ENCODE measurements around the gene ATF3.

The ATF3 gene

GRCh38 chr1:212614453-212615200 lies 6.1 kb downstream of the ATF3 start:
- Histone ChIP-seq H3K4me3 (ENCODE audit: low read length) (no peak overlapping the region), H3K27ac (ENCODE audit: low read depth, low read length) (no peak overlapping the region), H3K9ac (ENCODE audit: low read length) (no peak overlapping the region), H3K36me3 (ENCODE audit: control insufficient read depth, insufficient read depth, low read length) (peaks cover 23% of the 10 kb centered on the region), H3K4me1 (ENCODE audit: control insufficient read depth, insufficient read depth, low read length) (peaks cover 12% of the 10 kb centered on the region), H3K27me3 (ENCODE audit: control insufficient read depth, insufficient read depth, low read length) (no peaks in the 10 kb centered on the region)

DNA sequence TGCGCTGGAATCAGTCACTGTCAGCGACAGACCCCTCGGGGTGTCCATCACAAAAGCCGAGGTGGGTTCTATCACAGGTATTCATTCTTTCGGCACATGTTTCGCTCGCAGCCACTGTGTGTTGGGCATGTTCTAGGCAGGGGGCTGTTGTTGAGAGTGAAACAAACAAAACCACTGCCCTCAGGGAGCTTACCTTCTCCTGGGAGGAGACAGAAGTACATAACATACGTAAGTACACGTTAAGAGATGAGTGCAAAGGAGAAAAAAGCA lies 6.6 kb downstream of the ATF3 start:
- H3K4me1 ChIP-seq (ENCODE audit: control insufficient read depth, insufficient read depth, low read length), result peaks cover 8% of the 10 kb centered on the region
- H3K27me3 ChIP-seq (ENCODE audit: control insufficient read depth, insufficient read depth, low read length), result no peaks in the 10 kb centered on the region
- H3K4me3 ChIP-seq (ENCODE audit: low read length), result no peak overlapping the region
- H3K36me3 ChIP-seq (ENCODE audit: control insufficient read depth, insufficient read depth, low read length), result peaks cover 23% of the 10 kb centered on the region
- no peak overlapping the region for H3K9ac ChIP-seq (ENCODE audit: low read length)
- H3K27ac ChIP-seq (ENCODE audit: low read depth, low read length), result no peak overlapping the region

- H3K9ac ChIP-seq (ENCODE audit: low read length), result no peak overlapping the region
- H3K27me3 ChIP-seq (ENCODE audit: control insufficient read depth, insufficient read depth, low read length), result no peaks in the 10 kb centered on the region
- no peak overlapping the region for H3K4me3 ChIP-seq (ENCODE audit: low read length)
- no peaks in the 10 kb centered on the region for H3K4me1 ChIP-seq (ENCODE audit: control insufficient read depth, insufficient read depth, low read length)
- H3K27ac ChIP-seq (ENCODE audit: low read depth, low read length), result no peak overlapping the region
- peaks cover 23% of the 10 kb centered on the region for H3K36me3 ChIP-seq (ENCODE audit: control insufficient read depth, insufficient read depth, low read length)
Observed at GRCh38 chr1:212618466-212619210, 10.1 kb downstream of the ATF3 start.

- Histone ChIP-seq H3K27ac (ENCODE audit: low read depth, low read length) (no peak overlapping the region), H3K4me1 (ENCODE audit: control insufficient read depth, insufficient read depth, low read length) (no peaks in the 10 kb centered on the region), H3K27me3 (ENCODE audit: control insufficient read depth, insufficient read depth, low read length) (no peaks in the 10 kb centered on the region), H3K4me3 (ENCODE audit: low read length) (no peak overlapping the region), H3K9ac (ENCODE audit: low read length) (no peak overlapping the region), H3K36me3 (ENCODE audit: control insufficient read depth, insufficient read depth, low read length) (peaks cover 23% of the 10 kb centered on the region)
Observed at GRCh38 chr1:212620293-212620692, 11.7 kb downstream of the ATF3 start.

DNA sequence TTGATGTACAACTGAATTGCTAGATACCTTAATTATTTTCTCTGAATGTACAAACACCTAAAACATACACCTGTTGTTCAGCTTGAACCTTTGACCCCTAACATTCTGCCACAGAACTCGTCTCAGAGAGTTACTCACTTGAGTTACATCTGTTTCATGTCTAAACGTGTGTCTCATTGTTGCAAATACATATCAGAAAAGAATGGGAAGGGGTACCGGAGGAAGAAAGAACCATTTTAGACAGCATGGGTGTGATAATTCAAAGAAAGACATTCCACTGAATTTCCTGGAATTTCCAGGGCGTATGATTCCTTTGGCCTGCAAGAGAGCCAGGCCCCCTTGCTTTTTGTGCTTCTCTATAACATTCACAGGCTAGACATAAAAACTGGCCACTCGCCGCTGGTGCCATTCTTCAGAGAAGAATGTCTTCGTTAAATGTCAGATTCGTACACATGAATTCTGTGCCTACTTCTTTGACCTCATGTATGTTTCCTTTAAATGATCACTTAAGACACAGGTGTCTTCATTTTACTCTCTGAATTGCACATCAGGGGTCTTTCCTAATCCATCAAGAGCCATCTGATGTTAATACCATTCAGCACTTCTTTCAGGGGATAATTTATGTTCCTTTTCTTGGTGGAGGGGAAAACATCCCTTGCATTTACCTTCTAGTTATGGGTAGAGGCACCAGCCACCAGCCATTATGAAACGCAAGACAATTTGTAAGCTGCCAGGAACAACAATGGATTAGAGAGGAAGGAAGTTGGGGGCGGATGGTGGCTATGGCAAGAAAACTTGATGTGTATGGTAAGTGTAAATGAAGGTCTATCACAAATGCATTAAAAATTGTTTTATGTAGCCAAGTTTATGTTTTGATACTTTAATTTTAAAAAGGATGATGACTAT lies 12.7 kb downstream of the ATF3 start:
- Histone ChIP-seq H3K4me3 (ENCODE audit: low read length) (no peak overlapping the region), H3K27me3 (ENCODE audit: control insufficient read depth, insufficient read depth, low read length) (no peaks in the 10 kb centered on the region), H3K36me3 (ENCODE audit: control insufficient read depth, insufficient read depth, low read length) (peaks cover 18% of the 10 kb centered on the region), H3K4me1 (ENCODE audit: control insufficient read depth, insufficient read depth, low read length) (no peaks in the 10 kb centered on the region), H3K9ac (ENCODE audit: low read length) (no peak overlapping the region), H3K27ac (ENCODE audit: low read depth, low read length) (no peak overlapping the region)

- Histone ChIP-seq H3K36me3 (ENCODE audit: control insufficient read depth, insufficient read depth, low read length) (peaks cover 15% of the 10 kb centered on the region), H3K4me1 (ENCODE audit: control insufficient read depth, insufficient read depth, low read length) (no peaks in the 10 kb centered on the region), H3K4me3 (ENCODE audit: low read length) (no peak overlapping the region), H3K9ac (ENCODE audit: low read length) (no peak overlapping the region), H3K27me3 (ENCODE audit: control insufficient read depth, insufficient read depth, low read length) (no peaks in the 10 kb centered on the region), H3K27ac (ENCODE audit: low read depth, low read length) (no peak overlapping the region)
Observed at GRCh38 chr1:212621949-212622305, 13.4 kb downstream of the ATF3 start.

DNA sequence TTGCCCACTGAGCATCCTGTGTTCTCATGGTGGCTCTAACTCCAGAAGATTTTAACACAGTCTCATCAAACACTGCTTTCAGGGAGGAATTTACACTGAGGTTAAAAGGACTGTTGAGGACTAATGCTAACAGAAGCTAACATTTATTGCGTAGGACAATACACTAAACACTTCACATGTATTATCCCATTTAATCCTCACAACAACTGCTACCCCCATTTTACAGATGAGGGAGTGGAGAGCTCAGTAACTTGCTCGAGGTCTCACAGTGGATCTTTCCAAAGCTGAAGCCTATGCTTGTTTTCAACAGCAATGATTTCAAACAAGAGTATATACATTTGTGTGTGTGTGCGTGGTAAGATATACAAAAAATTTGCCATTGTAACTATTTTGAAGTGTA lies 13.9 kb downstream of the ATF3 start:
- no peak overlapping the region for H3K9ac ChIP-seq (ENCODE audit: low read length)
- H3K27me3 ChIP-seq (ENCODE audit: control insufficient read depth, insufficient read depth, low read length), result no peaks in the 10 kb centered on the region
- H3K27ac ChIP-seq (ENCODE audit: low read depth, low read length), result no peak overlapping the region
- no peaks in the 10 kb centered on the region for H3K4me1 ChIP-seq (ENCODE audit: control insufficient read depth, insufficient read depth, low read length)
- no peak overlapping the region for H3K4me3 ChIP-seq (ENCODE audit: low read length)
- peaks cover 9% of the 10 kb centered on the region for H3K36me3 ChIP-seq (ENCODE audit: control insufficient read depth, insufficient read depth, low read length)

- Histone ChIP-seq H3K9ac (ENCODE audit: low read length) (no peak overlapping the region), H3K4me3 (ENCODE audit: low read length) (no peak overlapping the region), H3K27me3 (ENCODE audit: control insufficient read depth, insufficient read depth, low read length) (no peaks in the 10 kb centered on the region), H3K4me1 (ENCODE audit: control insufficient read depth, insufficient read depth, low read length) (no peaks in the 10 kb centered on the region), H3K36me3 (ENCODE audit: control insufficient read depth, insufficient read depth, low read length) (peaks cover 9% of the 10 kb centered on the region), H3K27ac (ENCODE audit: low read depth, low read length) (no peak overlapping the region)
Observed at GRCh38 chr1:212622906-212623305, 14.3 kb downstream of the ATF3 start.

GRCh38 chr1:212623603-212624002 lies 15.0 kb downstream of the ATF3 start:
- Histone ChIP-seq H3K27me3 (ENCODE audit: control insufficient read depth, insufficient read depth, low read length) (no peaks in the 10 kb centered on the region), H3K4me3 (ENCODE audit: low read length) (no peak overlapping the region), H3K36me3 (ENCODE audit: control insufficient read depth, insufficient read depth, low read length) (peaks cover 9% of the 10 kb centered on the region), H3K9ac (ENCODE audit: low read length) (no peak overlapping the region), H3K27ac (ENCODE audit: low read depth, low read length) (no peak overlapping the region), H3K4me1 (ENCODE audit: control insufficient read depth, insufficient read depth, low read length) (no peaks in the 10 kb centered on the region)

GRCh38 chr1:212624976-212625501 lies 16.5 kb downstream of the ATF3 start:
- Histone ChIP-seq H3K9ac (ENCODE audit: low read length) (no peak overlapping the region), H3K36me3 (ENCODE audit: control insufficient read depth, insufficient read depth, low read length) (no peaks in the 10 kb centered on the region), H3K27ac (ENCODE audit: low read depth, low read length) (no peak overlapping the region), H3K4me1 (ENCODE audit: control insufficient read depth, insufficient read depth, low read length) (no peaks in the 10 kb centered on the region), H3K4me3 (ENCODE audit: low read length) (no peak overlapping the region), H3K27me3 (ENCODE audit: control insufficient read depth, insufficient read depth, low read length) (no peaks in the 10 kb centered on the region)

DNA sequence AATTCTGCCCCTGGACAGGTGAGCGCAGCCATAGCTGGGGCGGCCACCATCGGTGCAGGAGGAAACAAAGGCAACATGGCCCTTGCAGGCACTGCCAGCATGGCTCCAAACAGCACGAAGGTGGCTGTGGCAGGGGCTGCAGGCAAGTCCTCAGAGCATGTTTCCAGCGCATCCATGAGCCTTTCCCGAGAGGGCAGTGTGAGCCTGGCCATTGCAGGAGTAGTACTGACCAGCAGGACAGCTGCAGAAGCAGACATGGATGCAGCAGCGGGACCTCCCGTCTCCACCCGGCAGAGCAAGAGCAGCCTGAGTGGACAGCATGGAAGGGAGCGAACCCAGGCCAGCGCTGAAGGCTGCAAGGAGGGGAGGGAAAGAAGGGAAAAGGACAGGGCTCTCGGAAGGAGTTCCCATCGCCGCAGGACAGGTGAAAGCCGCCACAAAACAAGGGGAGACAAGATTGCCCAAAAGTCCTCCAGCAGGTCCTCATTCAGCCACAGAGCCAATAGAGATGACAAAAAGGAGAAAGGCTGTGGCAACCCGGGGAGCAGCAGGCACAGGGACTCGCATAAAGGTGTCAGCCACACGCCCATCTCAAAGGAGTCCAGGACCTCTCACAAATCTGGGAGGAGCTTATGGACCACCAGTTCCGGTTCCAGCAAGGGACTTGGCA lies 17.4 kb downstream of the ATF3 start:
- no peaks in the 10 kb centered on the region for H3K4me1 ChIP-seq (ENCODE audit: control insufficient read depth, insufficient read depth, low read length)
- H3K4me3 ChIP-seq (ENCODE audit: low read length), result no peak overlapping the region
- H3K27me3 ChIP-seq (ENCODE audit: control insufficient read depth, insufficient read depth, low read length), result no peaks in the 10 kb centered on the region
- no peaks in the 10 kb centered on the region for H3K36me3 ChIP-seq (ENCODE audit: control insufficient read depth, insufficient read depth, low read length)
- H3K27ac ChIP-seq (ENCODE audit: low read depth, low read length), result no peak overlapping the region
- H3K9ac ChIP-seq (ENCODE audit: low read length), result no peak overlapping the region

GRCh38 chr1:212628046-212628445 lies 19.5 kb downstream of the ATF3 start:
- no peak overlapping the region for H3K9ac ChIP-seq (ENCODE audit: low read length)
- H3K4me1 ChIP-seq (ENCODE audit: control insufficient read depth, insufficient read depth, low read length), result no peaks in the 10 kb centered on the region
- H3K27me3 ChIP-seq (ENCODE audit: control insufficient read depth, insufficient read depth, low read length), result no peaks in the 10 kb centered on the region
- H3K36me3 ChIP-seq (ENCODE audit: control insufficient read depth, insufficient read depth, low read length), result no peaks in the 10 kb centered on the region
- no peak overlapping the region for H3K4me3 ChIP-seq (ENCODE audit: low read length)
- no peak overlapping the region for H3K27ac ChIP-seq (ENCODE audit: low read depth, low read length)
